Measurements from ENCODE around the gene APPL2. TPM values are rescaled to one million over a fixed set of nuclear protein-coding genes. Genes with fewer than 3 reads are reported as not detected.

The APPL2 gene
- total RNA-seq, 1 experiment from 2014 or later, result 10.7 TPM

DNA sequence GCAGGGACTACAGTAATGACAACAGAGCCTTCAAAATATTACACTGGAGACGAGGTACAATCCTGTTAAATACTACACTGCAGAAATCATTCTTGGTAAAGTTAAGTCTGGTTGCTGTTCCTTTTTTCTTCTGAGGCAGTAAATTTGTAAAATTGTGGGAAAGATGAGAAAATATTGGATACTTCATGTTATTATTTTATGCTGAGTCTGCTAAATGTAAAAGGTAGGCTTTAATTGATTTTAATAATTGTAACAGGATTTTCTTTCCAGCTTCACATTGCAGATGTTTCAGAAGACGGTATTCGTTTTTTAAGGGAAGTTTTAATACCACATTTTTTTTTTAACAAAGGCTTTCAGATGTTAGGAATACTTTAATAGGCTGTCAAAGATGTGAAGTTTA is 65.8 kb downstream of the APPL2 start:
- in situ Hi-C loops (cut with HindIII; ENCODE audit: low pct_unique_long_range_greater_than_20kb, low sequenced_read_pairs), result no loop called here
- DNase-seq (ENCODE audit: low read depth), result no peak

DNA sequence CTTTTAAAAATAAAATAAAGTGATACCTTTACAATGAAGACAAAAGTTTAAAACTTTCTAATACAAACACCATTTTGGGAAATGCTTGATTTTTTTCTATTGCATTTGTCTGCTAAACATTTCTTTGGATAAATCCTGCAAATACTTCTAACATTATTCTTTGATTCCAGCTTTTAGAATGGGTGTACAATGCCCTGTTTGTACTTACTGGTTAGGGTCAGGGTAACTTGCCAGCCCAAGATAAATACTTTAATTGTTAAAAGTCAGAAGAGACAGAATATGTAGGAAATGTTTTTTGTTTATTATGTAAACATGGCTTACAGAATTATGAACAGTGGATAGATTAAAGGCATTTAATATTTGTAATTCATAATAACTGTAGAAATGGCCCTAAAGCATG is 68.0 kb downstream of the APPL2 start:
- DNase-seq (ENCODE audit: low read depth), result no peak
- in situ Hi-C loops (cut with HindIII; ENCODE audit: low pct_unique_long_range_greater_than_20kb, low sequenced_read_pairs), result no loop called here

DNA sequence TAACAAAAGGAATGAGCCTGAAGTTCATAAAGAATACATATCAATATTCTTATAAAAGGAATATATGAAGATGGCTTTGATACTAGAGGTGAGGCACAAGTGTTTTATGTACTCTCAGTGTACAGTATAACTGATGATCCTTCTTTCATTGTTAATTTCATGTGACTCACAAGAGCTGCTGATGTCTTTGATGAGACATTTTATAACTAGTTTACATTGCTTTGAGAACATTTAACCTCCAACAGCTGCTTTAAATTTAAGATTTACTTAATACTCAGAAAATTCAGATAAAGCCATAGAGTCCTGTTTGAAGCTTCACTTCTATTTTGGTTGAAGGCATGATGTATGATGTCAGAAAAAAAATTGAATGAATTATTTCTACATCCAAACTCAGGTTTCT is 68.6 kb downstream of the APPL2 start:
- in situ Hi-C loops (cut with HindIII; ENCODE audit: low pct_unique_long_range_greater_than_20kb, low sequenced_read_pairs), result no loop called here

DNA sequence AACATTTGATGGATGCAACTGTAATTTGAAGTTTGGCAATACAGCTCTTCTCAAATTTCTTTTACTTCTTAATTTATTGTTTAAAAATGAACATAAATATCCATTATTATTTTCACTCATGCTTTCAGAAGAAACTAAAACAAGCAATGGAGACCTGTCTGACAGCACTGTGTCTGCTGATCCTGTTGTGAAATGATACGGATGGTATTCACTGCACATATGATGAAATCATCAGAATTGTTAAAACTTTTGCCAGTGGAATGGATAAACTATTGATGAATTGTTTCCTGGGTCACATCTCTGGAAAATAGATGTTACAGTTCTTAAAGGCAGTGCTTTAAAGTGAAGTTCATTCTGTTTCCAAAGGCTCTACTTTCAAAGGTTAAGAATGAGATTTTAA is 69.2 kb downstream of the APPL2 start:
- no peak for DNase-seq (ENCODE audit: low read depth)
- in situ Hi-C loops (cut with HindIII; ENCODE audit: low pct_unique_long_range_greater_than_20kb, low sequenced_read_pairs), result no loop called here

More for the DNA sequence above, 68.6 kb downstream of the APPL2 start:
- no peak for DNase-seq (ENCODE audit: low read depth)

DNA sequence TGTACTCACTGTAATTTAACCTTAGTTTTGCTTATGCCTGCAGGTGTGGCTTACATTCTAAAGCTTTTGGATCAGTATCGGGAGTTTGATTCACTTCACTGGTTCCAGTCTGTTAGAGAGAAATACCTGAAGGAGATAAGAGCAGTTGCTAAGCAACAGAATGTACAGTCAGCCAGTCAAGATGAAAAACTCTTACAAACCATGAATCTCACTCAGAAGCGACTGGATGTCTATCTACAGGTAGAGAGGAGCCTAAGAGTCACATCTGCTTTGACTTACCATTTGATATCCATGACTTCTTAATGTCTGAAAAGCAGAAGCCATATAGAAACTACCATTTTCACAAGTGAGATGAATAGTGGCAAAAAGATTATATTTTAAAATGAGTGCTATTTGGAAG is 71.9 kb downstream of the APPL2 start:
- in situ Hi-C loops (cut with HindIII; ENCODE audit: low pct_unique_long_range_greater_than_20kb, low sequenced_read_pairs), result no loop called here

DNA sequence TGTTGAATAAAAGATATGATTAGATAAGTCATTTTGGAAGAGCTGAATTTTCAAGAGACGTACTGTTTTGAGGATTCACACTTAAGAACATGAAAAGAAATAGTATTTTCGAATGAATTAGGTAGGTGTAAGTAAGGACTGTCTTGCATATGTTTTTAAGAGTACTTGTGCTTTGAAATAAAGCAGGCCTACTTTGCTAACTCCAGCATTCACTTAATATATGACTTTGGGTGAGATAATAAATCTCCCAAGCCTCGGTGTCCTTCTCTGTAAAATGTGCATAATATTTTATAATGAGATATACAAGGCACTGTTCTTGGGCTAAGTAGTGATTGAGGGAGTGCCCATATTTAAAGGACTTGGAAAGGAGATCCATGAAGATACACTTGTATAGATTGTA is 73.8 kb downstream of the APPL2 start:
- in situ Hi-C loops (cut with HindIII; ENCODE audit: low pct_unique_long_range_greater_than_20kb, low sequenced_read_pairs), result no loop called here
- no peak for DNase-seq (ENCODE audit: low read depth)

More for the DNA sequence above, 71.9 kb downstream of the APPL2 start:
- peak; percentile 2 for DNase-seq (ENCODE audit: low read depth)

DNA sequence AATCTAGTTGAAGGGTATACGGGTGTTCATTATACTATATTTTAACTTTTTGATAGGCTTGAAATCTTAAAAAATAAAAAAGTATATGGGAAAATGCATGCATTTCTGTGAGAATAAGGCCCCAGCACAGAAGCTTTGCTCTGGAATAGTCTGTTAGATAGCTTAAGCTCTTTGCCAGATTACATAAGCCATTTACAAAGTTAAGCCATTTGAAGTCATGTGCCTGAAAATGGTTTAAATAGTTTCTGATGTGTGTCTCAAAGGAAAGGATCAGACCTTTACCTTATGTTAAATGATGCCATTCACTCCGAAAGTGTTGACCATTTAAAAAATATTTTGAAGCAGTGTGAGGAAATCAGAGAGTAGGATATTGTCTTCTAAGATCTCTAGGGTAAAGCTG is 77.1 kb downstream of the APPL2 start:
- DNase-seq (ENCODE audit: low read depth), result no peak
- in situ Hi-C loops (cut with HindIII; ENCODE audit: low pct_unique_long_range_greater_than_20kb, low sequenced_read_pairs), result no loop called here

DNA sequence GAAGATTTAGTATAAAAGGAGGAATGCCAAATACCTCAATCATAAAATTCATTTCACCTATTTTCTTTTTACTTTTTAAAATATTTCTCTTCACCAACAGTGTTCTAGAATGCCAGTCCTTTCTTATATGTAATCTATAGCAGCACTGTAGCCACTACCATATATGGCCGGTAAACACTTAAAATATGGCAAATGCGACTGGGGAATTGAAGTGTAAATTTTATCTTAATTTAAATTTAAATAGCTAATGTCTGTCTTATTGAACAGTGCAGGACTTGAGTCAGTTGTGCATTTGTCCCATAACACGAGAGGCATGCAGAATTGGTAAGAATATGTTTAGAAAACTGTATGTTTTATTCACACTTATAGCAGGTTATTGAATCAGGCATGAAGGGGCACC is 78.4 kb downstream of the APPL2 start:
- no peak for DNase-seq (ENCODE audit: low read depth)
- in situ Hi-C loops (cut with HindIII; ENCODE audit: low pct_unique_long_range_greater_than_20kb, low sequenced_read_pairs), result no loop called here

DNA sequence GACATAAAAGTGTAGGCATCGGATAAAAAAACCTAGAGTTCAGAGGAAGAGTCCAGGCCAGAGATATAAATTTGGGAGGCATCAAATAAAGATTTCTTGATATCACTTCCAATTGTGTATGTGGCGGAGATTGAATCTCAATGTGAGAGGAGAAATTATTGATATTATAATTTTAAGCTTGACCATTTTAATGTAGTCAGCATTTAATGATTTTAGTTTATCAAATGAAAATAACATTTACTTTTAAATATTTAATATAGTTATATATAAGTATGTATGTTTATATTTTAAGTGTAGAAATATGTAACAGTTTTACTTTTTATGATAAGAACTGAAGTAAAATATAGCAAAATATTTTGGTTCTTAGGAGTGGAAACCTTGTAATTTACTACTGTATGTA is 79.7 kb downstream of the APPL2 start:
- in situ Hi-C loops (cut with HindIII; ENCODE audit: low pct_unique_long_range_greater_than_20kb, low sequenced_read_pairs), result no loop called here
- no peak for DNase-seq (ENCODE audit: low read depth)

DNA sequence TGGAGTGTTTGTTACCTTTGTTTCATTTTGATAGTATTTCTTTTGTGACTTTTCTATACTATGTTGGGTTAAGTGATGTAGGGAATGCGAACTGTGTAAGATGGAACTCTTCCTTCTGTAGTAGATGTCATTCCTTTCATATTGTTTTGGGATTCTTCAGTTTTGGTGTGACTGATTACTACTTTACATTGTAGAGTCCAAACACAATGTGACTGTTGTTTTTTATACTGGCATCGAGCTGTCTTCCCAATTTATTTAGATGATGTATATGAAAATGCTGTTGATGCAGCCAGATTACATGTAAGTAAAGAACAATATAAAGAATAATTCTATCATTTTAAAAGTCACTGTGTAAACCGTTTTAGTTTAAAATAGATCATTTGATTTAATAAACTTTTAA is 93.7 kb downstream of the APPL2 start:
- in situ Hi-C loops (cut with HindIII; ENCODE audit: low pct_unique_long_range_greater_than_20kb, low sequenced_read_pairs), result no loop called here
- DNase-seq (ENCODE audit: low read depth), result no peak

DNA sequence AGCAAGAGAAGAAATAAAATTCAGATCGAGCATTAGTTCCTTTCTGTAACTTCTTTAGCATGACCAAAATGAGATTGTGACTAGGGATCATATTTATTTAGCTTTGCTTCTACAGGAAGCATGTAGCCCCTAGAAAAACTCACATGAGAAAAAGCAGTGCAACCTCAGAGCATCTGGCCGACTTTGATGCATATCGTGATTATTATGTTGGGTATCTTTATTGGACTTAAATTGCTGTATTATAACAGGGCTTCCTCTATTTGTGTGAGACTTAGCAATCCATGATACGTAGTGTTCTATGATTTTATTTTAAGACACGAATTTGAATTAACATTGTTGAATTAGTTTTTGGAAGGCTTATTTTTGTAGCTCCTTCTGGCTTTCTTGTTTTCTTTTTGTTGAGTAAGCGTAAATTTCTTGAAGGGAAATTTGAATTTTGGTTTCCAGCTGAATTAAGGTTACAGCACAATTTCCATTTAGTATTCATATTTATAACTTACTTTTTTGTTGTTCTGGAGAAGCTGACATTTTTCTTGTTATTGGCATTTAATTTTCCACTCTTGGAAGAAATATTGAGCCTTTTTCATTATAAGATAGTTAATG is 94.6 kb downstream of the APPL2 start:
- in situ Hi-C loops (cut with HindIII; ENCODE audit: low pct_unique_long_range_greater_than_20kb, low sequenced_read_pairs), result no loop called here
- no peak for DNase-seq (ENCODE audit: low read depth)

DNA sequence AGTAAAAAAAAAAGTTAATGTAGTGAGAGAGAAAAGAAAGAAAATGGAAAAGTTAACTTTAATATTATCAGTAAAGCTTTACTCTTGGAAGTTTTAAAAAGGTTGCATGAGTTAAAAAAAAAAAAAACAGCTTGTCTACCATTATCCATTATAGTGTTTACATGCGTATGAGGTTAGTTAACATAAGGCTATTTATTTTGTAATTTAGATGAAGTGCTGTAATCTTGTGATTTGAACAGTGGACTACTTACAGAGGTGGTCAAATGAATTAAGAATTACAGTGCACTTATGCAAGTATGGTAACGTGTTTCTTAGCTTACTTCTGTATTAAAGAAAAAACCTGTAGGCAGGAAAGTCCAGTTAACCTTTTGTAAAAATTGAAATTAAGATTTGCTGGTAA is 97.7 kb downstream of the APPL2 start:
- in situ Hi-C loops (cut with HindIII; ENCODE audit: low pct_unique_long_range_greater_than_20kb, low sequenced_read_pairs), result no loop called here

More for the DNA sequence above, 97.7 kb downstream of the APPL2 start:
- no peak for DNase-seq (ENCODE audit: low read depth)

Other genes with a start within 250 kb of the APPL2 start
- gene NOPCHAP1, start 249.9 kb downstream of the APPL2 start, total RNA-seq (2014; rRNA removed; shearing (Covaris generic); ENCODE audit: low replicate concordance), result 0.61 and 14.5 TPM in 2 replicates
- gene ALDH1L2, start 151.7 kb downstream of the APPL2 start, total RNA-seq (2014; rRNA removed; shearing (Covaris generic); ENCODE audit: low replicate concordance), result 1.2 and 1.3 TPM in 2 replicates
- 11.6 and 13.7 TPM in 2 replicates for gene WASHC4, start 128.4 kb downstream of the APPL2 start, total RNA-seq (2014; rRNA removed; shearing (Covaris generic); ENCODE audit: low replicate concordance)
- gene C12orf75, start 94.5 kb upstream of the APPL2 start, total RNA-seq (2014; rRNA removed; shearing (Covaris generic); ENCODE audit: low replicate concordance), result 195 and 222 TPM in 2 replicates